GM08714 (cell line): ENCODE results near the gene NUDCD3.
"Not testable (repeated sequence)": the region's sequence is repeated elsewhere in the genome, so short reads cannot be mapped to it uniquely, and the experiment has no call there.

ENCODE experiments used
- H3K4me3 ChIP-seq: fragments of 200-500 bp; sonication (Bioruptor generic); 2 replicates; pipeline ENCODE4 v1.5.1; 2014; ENCODE audit warnings: mild to moderate bottlenecking, low read length, inconsistent platforms
- ZNF274 ChIP-seq: IDR thresholded peaks from 2 replicates; pipeline ENCODE4 v1.6.1; 2012; ENCODE audit warnings: mild to moderate bottlenecking, low read depth, low read length

The NUDCD3 gene

DNA sequence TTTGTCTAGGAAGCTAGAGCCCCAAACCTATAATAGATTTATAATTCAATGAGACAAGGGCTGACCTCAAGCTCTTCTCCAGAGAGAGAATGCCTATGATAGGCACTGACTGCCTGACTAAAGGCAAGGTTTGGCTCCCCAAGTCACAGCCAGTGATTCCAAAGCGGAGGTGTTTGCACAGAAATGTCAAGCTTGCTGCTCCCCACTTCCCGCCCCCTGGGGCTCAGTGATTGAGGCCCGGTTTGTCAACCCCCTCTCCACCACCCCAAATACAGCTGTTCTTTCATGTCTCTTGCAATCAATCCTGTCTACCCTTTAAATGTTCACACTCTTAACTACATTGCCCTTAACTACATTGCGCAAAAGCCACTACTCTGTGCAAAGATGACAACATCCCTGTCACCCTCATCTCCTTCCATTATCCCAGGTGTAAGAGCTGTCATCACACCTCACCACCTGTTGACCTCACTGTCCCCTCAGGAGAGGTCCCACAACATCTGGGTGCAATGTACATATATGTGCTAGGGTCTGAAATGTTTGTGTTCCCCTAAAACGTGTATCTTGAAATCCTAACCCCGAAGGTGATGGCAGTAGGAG is 58.0 kb downstream of the NUDCD3 start:
- TF ChIP-seq ZNF274: no peak
- no peak overlapping the region for H3K4me3 ChIP-seq

DNA sequence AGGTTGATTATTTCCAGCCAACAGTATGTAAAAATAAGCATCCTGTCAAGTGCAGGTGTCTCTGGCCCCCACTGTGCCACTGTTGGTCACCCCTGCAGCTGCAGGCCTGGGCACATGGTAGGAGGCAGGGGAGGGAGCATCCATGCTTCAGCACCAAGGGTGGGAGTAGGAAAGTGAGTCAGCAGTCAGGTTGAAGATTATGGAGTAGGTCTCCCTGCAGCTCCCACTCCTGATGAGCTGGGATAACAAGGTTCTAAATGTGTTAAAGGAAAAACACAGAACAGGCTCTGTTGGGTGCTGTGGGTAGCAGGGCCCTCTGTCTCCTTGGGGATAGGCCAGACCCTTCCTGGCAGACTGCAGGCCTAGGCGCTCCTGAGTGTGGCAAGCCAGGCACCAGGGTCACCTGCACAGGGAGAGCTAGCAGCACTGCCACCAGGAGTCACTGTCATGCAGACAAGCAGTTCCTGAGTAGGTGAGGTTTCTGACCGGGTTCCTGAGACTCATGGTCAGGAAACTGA is 59.3 kb downstream of the NUDCD3 start:
- no peak for TF ChIP-seq ZNF274
- no peak overlapping the region for H3K4me3 ChIP-seq

DNA sequence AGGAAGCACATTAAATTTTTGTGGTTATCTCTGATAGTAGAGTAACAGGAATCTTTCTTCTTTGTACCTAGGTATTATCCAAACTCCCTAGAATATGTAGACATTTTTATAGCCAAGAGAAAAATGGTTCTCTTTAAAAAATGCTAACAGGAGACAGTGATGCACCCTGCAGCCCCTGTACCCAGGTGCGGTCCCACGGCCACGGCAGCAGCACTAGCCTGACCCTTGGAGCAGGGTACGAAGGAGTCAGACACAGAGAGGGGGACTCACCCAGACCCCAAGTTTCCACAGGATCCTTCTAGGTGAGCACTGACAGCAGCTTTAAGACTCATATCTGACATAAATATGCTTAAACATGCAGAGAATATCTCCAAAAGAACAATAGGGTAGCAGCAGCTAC is 60.4 kb downstream of the NUDCD3 start:
- H3K4me3 ChIP-seq: no peak overlapping the region

DNA sequence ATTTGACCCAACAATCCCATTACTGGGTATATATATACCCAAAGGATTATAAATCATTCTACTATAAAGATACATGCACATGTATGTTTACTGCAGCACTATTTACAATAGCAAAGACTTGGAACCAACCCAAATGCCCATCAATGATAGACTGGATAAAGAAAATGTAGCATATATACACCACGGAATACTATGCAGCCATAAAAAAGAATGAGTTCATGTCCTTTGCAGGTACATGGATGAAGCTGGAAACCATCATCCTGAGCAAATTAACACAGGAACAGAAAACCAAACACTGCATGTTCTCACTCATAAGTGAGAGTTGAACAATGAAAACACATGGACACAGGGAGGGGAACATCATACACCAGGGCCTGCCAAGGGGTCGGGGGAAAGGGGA is 65.7 kb downstream of the NUDCD3 start:
- not testable (repeated sequence) for H3K4me3 ChIP-seq

More for the DNA sequence above, 60.4 kb downstream of the NUDCD3 start:
- TF ChIP-seq ZNF274: no peak

DNA sequence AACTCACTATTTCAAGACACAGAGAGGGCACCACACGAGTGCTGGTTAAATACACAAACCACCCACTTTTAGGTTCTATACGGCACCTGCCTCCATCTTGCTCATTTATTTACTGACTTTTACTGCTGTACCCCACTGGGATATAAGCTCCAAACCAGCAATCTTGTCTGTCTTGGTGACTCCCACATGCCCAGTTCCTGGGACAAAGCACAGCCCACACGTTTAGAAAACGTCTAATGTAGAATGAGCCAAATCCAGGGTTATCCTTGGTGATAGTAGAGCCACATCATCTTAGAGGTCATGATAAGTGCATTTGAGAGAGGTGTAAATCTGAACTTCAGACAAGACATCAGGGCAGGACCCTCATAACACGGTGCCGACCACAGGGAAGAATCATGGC is 73.5 kb downstream of the NUDCD3 start:
- TF ChIP-seq ZNF274: no peak
- no peak overlapping the region for H3K4me3 ChIP-seq

DNA sequence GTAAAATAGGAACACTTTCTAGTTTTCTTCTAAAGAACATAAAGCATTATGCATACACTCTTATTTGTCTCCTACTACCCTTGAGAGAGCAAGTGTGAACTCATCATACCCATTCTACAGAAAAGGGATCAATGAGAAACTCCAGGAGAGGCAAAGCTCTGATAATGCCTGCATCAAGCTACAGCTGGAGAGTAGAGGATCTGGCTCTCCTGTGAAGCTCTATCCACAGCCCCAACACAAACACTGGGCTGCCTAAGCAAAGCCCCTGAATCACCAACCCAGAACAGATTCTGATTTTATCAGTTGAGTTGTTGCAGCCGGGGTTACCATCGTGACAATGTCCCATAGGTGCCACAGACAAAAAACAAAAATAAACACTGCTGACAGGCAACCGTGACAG is 74.9 kb downstream of the NUDCD3 start:
- no peak overlapping the region for H3K4me3 ChIP-seq

DNA sequence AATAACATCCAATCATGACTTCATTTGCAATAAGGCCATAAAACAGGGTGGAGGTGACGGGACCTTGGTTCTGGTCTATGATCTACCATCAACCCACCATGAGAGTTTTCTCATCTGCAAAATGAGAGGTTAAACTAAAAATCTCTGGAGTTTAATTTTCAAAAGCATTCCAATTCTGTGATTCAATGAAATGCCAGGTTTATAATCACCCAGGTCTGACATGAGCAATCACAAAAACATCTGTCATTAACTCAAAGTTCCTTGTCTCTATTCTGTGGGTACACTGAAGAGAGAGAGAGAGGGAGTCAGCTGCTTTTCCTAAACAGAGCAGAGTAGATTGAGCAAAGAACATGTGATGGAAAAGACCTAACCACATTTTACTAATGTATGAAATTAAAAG is 75.4 kb downstream of the NUDCD3 start:
- no peak for TF ChIP-seq ZNF274
- no peak overlapping the region for H3K4me3 ChIP-seq

More for the DNA sequence above, 74.9 kb downstream of the NUDCD3 start:
- no peak for TF ChIP-seq ZNF274

DNA sequence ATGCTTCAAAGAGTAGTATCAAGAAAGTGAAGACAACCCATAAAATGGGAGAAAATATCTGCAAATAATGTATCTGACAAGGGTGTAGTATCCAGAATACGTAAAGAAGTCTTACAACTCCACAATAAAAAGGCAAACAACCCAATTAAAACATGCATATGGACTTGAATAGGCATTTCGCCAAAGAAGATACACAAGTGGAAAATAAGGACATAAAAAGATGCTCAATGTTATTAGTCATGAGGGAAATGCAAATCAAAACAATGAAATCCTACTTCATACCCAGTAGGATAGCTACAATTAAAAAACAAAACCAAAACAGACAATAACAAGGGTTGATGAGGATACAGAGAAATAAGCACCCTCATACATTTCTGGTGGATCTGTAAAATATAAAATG is 79.2 kb downstream of the NUDCD3 start:
- no peak overlapping the region for H3K4me3 ChIP-seq
- TF ChIP-seq ZNF274: no peak

DNA sequence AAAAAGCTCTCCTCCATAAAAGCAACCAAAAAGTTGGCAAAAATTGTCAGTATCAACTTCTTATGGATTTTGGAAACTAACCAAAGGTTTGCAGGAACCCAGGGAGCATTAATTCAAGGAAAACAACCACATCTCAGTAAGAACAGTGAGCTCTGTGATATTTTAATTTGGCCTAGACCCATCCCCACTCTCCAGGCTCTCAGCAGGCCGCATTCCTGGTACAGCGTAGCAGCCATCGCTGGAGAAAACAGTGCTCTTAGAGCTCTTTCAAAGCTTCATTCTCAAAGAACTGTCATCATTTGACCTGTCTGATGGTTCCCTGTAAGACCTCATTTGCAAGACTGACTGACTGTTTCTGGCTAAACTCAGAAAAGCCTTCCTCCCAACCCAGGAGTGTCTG is 81.9 kb downstream of the NUDCD3 start:
- H3K4me3 ChIP-seq: no peak overlapping the region
- TF ChIP-seq ZNF274: no peak

DNA sequence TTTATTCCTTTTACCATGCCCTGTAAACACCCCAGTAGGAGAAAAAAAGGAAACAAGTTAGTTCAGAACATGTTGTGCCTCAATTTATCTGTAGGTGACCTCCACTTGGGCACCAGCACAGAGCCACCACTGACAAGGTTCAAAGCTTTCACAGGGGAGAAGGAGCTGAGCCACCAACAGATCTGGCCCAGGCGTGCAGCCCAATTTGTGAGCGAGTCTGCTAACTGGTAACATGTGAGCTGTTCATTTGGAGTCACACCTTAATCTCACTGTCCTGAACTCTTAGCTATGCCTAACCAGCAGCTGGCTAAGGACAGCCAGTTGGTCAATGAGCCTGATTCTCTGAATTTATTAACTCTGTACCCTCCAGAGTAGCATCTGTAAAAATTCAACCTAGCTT is 86.7 kb downstream of the NUDCD3 start:
- TF ChIP-seq ZNF274: no peak
- H3K4me3 ChIP-seq: no peak overlapping the region

DNA sequence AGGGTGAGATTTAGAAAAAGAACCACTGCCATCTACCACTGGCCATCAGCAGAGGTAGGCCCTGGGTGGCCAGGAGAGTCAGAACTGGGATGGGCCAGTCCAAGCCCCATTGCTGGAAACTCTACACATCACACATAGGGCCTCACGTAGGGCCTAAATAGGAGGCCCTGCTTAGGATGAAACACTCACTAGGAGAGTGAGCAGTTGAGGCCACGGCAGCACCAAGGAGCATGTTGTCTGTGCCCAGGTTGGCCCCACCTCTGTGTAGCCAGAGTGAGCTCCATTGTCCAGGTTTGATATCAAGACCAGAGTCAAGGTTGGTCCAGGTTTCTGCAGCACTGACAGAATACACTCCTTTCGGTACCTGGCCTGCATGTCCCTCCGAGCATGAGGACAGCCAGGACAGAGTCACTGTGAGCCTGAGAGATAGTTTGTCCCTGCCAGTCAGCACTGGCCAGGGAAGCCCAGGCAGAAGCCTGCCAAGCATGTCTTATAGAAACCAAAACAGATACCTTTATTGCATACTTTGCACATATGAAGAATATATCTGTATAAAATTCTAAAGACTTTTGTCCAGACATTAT is 87.2 kb downstream of the NUDCD3 start:
- H3K4me3 ChIP-seq: no peak overlapping the region
- no peak for TF ChIP-seq ZNF274

DNA sequence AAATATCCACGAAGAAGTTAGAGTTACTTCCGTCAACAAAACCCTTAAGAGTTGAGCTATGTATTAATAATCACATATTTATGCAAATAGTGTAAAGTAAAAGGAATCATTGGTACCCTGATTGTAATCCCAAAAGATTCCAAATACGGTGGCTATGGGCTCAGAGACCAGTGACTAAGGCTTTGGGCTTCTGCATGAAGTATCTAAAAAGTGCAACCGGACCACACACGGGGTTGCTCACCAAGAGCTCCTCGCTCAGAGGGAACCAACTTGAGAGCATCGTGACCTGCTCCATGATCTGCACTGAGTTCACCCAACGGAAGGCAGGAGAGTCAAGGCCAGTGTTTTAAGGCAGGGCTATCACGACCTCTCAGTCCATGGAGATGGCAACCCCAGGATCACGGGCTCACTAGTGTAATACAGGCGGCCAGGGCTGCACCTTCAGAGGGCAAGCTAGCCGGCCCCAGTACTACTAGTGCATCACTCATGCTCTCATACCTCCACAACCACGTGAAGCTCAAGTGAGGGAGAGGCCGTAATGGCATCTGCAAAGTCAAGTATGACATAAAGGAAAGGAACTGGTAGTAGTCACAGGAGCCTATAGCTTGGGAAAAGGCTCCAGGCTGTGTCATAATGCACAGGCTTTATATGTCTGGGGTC is 87.9 kb downstream of the NUDCD3 start:
- no peak for TF ChIP-seq ZNF274

DNA sequence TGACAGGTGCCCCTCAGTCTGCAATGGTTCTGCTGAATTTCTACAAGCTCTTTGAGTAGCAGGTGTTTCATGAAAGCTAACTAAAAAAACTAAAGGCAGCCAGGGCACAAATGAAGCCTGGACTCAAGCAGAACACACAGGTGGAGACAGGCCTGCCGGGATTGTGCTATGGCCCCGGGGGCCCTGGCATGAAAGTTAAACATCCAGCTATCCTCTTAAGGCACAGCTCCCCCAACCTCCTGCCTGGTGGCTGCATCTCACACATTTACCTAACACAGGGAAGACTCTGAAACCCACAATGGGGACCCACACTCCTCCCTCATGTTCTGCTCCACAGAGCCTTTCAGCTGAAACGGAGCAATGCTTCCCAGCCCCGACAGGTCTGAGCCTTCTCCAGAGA is 88.8 kb downstream of the NUDCD3 start:
- no peak overlapping the region for H3K4me3 ChIP-seq
- no peak for TF ChIP-seq ZNF274

More for the DNA sequence above, 87.9 kb downstream of the NUDCD3 start:
- H3K4me3 ChIP-seq: no peak overlapping the region

DNA sequence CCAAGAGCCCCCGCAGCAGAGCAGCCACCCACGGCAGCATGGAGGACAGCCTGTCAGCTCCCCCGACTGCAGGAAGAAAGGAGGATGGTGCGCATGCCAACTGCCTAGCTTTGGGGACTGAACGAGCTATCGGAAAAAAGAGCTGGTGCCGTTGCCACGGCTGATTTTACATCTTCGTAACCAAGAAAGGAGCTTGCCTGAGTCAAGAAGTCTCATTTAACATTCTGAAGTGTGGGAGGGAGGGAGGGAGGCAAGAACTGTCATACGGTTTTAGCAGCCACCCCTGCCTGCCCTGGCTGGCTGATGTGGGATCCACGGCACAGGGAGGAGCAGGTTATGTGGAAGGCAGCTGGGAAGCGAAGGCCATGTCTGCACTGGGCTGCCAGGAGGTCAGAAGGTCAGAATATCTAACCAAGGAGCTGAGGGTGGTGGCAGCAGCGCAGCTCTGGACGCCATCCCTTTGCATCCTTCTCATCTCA is 90.4 kb downstream of the NUDCD3 start:
- no peak for TF ChIP-seq ZNF274
- no peak overlapping the region for H3K4me3 ChIP-seq

DNA sequence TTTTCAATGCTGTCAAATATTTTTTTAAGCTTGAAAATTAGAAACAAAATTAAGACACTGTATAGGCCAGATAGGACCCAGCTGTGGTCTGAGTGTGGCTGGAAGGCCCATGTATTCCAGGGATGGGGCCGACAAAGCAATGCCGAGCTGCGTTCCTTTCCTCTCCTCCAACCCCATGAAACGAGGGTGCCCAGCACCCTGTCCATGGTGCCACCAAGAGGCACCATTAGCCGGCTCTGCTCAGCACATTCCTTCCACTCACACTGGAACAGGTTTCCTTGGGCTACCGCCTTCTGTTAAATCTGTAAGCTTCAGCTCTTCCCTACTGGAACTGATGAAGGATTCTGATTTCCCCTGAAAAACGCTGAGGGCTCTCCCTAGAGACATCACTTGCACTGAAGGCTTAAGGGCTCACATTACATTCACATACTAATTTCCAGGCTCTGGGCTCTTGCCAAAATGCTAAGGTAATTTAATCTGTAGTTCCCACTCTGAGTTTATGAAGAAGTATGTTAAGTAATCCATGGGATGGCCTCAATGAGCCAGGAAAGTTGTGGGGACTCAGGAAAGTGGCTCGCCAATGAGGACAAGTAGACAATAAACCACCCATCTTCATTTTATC is 91.4 kb downstream of the NUDCD3 start:
- no peak for TF ChIP-seq ZNF274
- H3K4me3 ChIP-seq: no peak overlapping the region
